ENCODE data around the gene TTLL9. TPM values are rescaled to one million over a fixed set of nuclear protein-coding genes. Genes with fewer than 3 reads are reported as not detected.

TTLL9 gene
- polyA plus RNA-seq, 1 donor from 2014 or later: 8.0 TPM

DNA sequence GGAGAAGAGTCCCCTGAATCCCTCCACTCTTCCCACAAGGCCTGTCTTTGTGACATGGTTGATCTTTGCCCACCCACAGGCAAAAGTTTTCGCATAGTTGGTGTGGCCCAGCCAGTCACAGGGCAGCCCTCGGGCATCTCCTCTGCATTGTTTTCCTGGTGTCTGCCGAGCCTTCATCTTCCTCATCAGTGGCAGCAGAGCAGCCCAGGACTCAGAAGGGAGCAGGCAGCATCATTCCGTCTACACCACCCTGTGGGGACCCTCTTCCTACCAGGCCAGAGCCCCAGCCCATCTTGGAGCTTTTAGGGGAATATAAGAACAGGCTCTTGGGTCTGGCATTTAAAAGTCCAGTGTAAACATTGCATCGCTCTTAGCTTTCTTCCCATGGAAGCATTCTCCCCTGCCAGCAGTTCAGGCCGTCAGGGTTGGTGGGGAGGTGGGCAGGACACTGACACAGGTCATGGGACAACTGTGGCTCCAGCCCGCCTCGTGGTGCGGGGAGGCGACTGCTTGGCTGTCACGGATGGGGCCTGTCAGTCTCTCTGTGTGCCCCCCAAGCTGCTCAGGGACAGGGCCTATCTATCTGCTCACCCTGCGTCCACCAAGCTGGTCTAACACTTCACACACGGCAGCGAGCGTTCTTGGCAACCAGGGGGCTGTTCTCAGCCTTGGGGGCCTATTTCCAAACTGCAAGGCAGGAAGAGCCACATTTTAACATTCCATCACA, 43.2 kb downstream of the TTLL9 start:
- H3K36me3 ChIP-seq (ENCODE audit: insufficient read depth, low read length): no peaks in the 10 kb centered on the region
- no peak overlapping the region for H3K9ac ChIP-seq (ENCODE audit: low read length)
- H3K79me2 ChIP-seq (replicated peaks; ENCODE audit: insufficient read depth, low read length): no peaks in the 10 kb centered on the region
- H3K9me2 ChIP-seq (ENCODE audit: insufficient read depth, low read length): no peaks in the 10 kb centered on the region
- TF ChIP-seq MXI1 (conservative IDR thresholded peaks at IDR 0.05; ENCODE audit: poor library complexity, severe bottlenecking) (no peak), POLR2AphosphoS5 (IDR thresholded peaks at IDR 0.05) (no peak)
- H3K4me2 ChIP-seq (ENCODE audit: low read length): no peak overlapping the region
- no peaks in the 10 kb centered on the region for H3K27me3 ChIP-seq (ENCODE audit: insufficient read depth, low read depth, low read length)
- no peak overlapping the region for H3K4me3 ChIP-seq (ENCODE audit: low read length)
- no peaks in the 10 kb centered on the region for H4K20me1 ChIP-seq (ENCODE audit: insufficient read depth)
- H3F3A ChIP-seq (ENCODE audit: insufficient read depth, low read length, poor library complexity, severe bottlenecking): no peaks in the 10 kb centered on the region
- H3K27ac ChIP-seq (ENCODE audit: low read length): no peak overlapping the region
- H3K9me3 ChIP-seq (ENCODE audit: low read length): no peaks in the 10 kb centered on the region
- no peak overlapping the region for H2AFZ ChIP-seq (ENCODE audit: low read depth, low read length)

DNA sequence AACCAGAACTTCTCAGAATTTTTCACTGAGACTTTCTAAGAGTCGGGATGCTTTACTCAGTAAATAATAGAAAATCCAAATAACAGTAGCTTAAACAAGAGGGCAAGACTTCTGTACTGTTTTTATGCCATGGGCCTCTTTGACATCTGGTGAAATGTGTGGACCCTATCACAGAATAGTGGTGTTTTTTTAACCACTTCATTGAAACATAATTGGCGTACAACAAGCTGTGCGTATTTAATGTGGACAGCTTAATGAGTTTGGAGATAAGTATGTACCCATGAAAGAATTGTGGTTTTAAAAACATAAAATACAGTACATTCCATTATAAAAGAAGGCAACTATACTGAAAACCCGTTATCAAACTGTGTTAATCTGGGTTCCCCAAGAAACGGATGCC, 43.7 kb downstream of the TTLL9 start:
- Histone ChIP-seq H3K79me2 (replicated peaks; ENCODE audit: insufficient read depth, low read length) (no peaks in the 10 kb centered on the region), H3K36me3 (ENCODE audit: insufficient read depth, low read length) (no peaks in the 10 kb centered on the region), H4K20me1 (ENCODE audit: insufficient read depth) (no peaks in the 10 kb centered on the region), H3K27ac (ENCODE audit: low read length) (no peak overlapping the region), H3K9ac (ENCODE audit: low read length) (no peak overlapping the region), H2AFZ (ENCODE audit: low read depth, low read length) (no peak overlapping the region), H3K27me3 (ENCODE audit: insufficient read depth, low read depth, low read length) (no peaks in the 10 kb centered on the region), H3K9me2 (ENCODE audit: insufficient read depth, low read length) (no peaks in the 10 kb centered on the region), H3K4me3 (ENCODE audit: low read length) (no peak overlapping the region), H3K4me2 (ENCODE audit: low read length) (no peak overlapping the region), H3K9me3 (ENCODE audit: low read length) (no peaks in the 10 kb centered on the region), H3F3A (ENCODE audit: insufficient read depth, low read length, poor library complexity, severe bottlenecking) (no peaks in the 10 kb centered on the region)
- TF ChIP-seq, protein P1, sequence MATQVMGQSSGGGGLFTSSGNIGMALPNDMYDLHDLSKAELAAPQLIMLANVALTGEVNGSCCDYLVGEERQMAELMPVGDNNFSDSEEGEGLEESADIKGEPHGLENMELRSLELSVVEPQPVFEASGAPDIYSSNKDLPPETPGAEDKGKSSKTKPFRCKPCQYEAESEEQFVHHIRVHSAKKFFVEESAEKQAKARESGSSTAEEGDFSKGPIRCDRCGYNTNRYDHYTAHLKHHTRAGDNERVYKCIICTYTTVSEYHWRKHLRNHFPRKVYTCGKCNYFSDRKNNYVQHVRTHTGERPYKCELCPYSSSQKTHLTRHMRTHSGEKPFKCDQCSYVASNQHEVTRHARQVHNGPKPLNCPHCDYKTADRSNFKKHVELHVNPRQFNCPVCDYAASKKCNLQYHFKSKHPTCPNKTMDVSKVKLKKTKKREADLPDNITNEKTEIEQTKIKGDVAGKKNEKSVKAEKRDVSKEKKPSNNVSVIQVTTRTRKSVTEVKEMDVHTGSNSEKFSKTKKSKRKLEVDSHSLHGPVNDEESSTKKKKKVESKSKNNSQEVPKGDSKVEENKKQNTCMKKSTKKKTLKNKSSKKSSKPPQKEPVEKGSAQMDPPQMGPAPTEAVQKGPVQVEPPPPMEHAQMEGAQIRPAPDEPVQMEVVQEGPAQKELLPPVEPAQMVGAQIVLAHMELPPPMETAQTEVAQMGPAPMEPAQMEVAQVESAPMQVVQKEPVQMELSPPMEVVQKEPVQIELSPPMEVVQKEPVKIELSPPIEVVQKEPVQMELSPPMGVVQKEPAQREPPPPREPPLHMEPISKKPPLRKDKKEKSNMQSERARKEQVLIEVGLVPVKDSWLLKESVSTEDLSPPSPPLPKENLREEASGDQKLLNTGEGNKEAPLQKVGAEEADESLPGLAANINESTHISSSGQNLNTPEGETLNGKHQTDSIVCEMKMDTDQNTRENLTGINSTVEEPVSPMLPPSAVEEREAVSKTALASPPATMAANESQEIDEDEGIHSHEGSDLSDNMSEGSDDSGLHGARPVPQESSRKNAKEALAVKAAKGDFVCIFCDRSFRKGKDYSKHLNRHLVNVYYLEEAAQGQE (IDR thresholded peaks at IDR 0.05; ENCODE audit: borderline replicate concordance): no peak
- TF ChIP-seq, protein P2, sequence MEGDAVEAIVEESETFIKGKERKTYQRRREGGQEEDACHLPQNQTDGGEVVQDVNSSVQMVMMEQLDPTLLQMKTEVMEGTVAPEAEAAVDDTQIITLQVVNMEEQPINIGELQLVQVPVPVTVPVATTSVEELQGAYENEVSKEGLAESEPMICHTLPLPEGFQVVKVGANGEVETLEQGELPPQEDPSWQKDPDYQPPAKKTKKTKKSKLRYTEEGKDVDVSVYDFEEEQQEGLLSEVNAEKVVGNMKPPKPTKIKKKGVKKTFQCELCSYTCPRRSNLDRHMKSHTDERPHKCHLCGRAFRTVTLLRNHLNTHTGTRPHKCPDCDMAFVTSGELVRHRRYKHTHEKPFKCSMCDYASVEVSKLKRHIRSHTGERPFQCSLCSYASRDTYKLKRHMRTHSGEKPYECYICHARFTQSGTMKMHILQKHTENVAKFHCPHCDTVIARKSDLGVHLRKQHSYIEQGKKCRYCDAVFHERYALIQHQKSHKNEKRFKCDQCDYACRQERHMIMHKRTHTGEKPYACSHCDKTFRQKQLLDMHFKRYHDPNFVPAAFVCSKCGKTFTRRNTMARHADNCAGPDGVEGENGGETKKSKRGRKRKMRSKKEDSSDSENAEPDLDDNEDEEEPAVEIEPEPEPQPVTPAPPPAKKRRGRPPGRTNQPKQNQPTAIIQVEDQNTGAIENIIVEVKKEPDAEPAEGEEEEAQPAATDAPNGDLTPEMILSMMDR (IDR thresholded peaks at IDR 0.05; ENCODE audit: poor library complexity, severe bottlenecking): no peak
- no peak for TF ChIP-seq POLR2AphosphoS5 (IDR thresholded peaks at IDR 0.05)

DNA sequence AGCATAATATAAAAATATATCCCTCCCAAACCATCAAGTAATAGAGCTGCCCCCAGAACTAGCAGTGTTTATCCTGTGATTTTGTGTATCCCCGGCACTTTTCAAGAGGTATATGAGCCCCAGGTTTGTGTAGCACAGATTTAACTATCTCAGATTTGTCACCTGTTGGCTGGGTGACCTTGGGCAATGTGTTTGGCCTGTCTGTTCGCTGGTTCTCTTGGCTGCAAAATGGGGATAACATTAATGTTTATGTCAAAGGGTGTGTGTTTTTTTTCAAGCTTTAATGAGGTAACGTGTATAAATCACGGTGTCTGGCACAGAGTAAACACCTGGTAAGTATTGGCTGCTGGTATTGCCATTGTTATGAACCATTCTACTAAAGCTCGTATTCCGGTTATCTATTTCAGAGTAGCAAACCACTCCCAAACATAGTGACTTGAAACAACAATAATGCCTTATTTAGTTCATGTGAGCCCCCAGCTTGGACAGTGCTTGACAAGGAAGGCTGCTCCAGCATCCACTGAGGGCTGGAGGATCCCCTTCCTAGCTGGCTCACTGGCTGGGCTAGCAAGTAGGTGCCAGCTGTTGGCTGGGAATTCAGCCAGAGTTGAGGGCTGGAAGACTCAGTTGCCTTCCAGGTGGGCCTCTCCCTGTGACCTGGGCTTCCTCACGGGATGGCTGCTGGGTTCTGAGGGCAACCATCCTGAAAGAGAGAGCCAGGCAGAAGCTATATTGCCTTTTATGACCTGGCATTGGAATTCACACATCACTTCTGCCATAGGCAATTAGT, 45.3 kb downstream of the TTLL9 start:
- no peaks in the 10 kb centered on the region for H3K9me2 ChIP-seq (ENCODE audit: insufficient read depth, low read length)
- TF ChIP-seq EZH2 (IDR thresholded peaks at IDR 0.05; ENCODE audit: borderline replicate concordance, insufficient read depth, low read length, poor library complexity, severe bottlenecking): no peak
- TF ChIP-seq, protein P1 (IDR thresholded peaks at IDR 0.05; ENCODE audit: borderline replicate concordance): no peak
- no peak for TF ChIP-seq RAD21 (conservative IDR thresholded peaks at IDR 0.05)
- TF ChIP-seq, protein P2 (IDR thresholded peaks at IDR 0.05; ENCODE audit: poor library complexity, severe bottlenecking): no peak
- TF ChIP-seq POLR2AphosphoS5 (IDR thresholded peaks at IDR 0.05): no peak
- no peak for TF ChIP-seq EP300 (conservative IDR thresholded peaks at IDR 0.05; ENCODE audit: poor library complexity, severe bottlenecking)
- TF ChIP-seq SMC3 (conservative IDR thresholded peaks at IDR 0.05; ENCODE audit: poor library complexity): no peak
- no peak for TF ChIP-seq TAF1 (IDR thresholded peaks at IDR 0.05; ENCODE audit: low read depth)

More for the DNA sequence above, 45.3 kb downstream of the TTLL9 start:
- H3K9ac ChIP-seq (ENCODE audit: low read length): no peak overlapping the region
- H3K9me3 ChIP-seq (ENCODE audit: low read length): no peaks in the 10 kb centered on the region
- H3K4me3 ChIP-seq (ENCODE audit: low read length): no peak overlapping the region
- no peak overlapping the region for H3K27ac ChIP-seq (ENCODE audit: low read length)
- H3K27me3 ChIP-seq (ENCODE audit: insufficient read depth, low read depth, low read length): no peaks in the 10 kb centered on the region
- no peaks in the 10 kb centered on the region for H3K79me2 ChIP-seq (replicated peaks; ENCODE audit: insufficient read depth, low read length)
- H3K4me2 ChIP-seq (ENCODE audit: low read length): no peak overlapping the region
- no peaks in the 10 kb centered on the region for H3F3A ChIP-seq (ENCODE audit: insufficient read depth, low read length, poor library complexity, severe bottlenecking)
- no peak overlapping the region for H2AFZ ChIP-seq (ENCODE audit: low read depth, low read length)
- no peaks in the 10 kb centered on the region for H3K36me3 ChIP-seq (ENCODE audit: insufficient read depth, low read length)
- no peaks in the 10 kb centered on the region for H4K20me1 ChIP-seq (ENCODE audit: insufficient read depth)

All from neural cell (in vitro differentiated cells).